Measurements from ENCODE around the gene FERMT3. TPM values are rescaled to one million over a fixed set of nuclear protein-coding genes. Genes with fewer than 3 reads are reported as not detected.

FERMT3 gene
- polyA plus RNA-seq, 1 of the 3 experiments (the other 2 are of a cell fraction): 1.4 TPM

DNA sequence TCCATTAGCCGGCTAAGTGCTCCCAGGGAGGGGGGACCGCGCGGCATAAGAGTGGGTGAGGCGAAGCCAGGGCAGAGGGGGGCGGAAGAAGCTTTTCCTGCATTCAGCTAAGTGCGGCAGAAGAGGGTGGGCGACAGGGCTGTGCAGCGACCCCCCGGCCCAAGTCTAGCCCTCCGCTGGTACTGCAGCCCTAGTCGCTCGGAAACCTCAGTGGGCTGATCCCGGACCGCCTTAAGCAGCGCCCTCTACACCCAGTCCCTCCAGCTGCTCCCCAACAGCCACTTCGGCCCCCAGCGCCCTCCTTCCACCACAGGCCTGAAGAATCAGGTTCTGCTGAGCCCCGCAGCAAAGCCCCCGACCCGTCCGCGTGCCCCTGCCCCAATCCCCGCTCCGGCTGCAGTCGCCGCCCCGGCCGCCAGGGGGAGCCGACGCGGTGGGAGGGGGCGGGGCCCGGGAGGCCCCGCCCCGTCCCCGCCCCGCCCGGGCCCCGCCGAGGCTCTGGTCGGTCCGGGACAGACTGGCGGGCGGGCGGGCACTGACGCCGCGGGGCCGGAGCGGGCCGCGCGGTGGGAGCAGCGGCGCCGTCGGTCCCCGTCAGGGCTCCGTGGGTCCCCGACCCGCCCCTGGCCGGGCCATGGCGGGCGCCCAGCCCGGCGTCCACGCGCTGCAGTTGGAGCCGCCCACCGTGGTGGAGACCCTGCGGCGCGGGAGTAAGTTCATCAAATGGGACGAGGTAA, 44.7 kb downstream of the FERMT3 start, which contains the start of gene PLCB3:
Gene PLCB3, plus strand, starts transcription at position 515 of the 737 bp plus-strand sequence. Its CDS starts 120 bp downstream, at position 635.
- Histone ChIP-seq H3F3A (replicated peaks; ENCODE audit: insufficient read depth) (peaks cover 8% of the 10 kb centered on the region), H3K79me2 (ENCODE audit: insufficient read depth) (peaks cover 32% of the 10 kb centered on the region), H3K4me2 (peak within 1 kb of the TSS; percentile 96), H3K9me2 (no peaks in the 10 kb centered on the region), H3K4me1 (ENCODE audit: control insufficient read depth in 1 of 2, insufficient read depth in 2 of 2, low read depth in 1 of 2, low read length in 1 of 2) (peaks cover 10 to 32% of the 10 kb centered on the region in 2 experiments; a peak in 2 of 4 replicates), H3K27ac (ENCODE audit: low read depth in 2 of 2, low read length in 1 of 2) (peak within 1 kb of the TSS; percentile 32 to 81), H3K9ac (peak within 1 kb of the TSS; percentile 82), H3K9me3 (no peaks in the 10 kb centered on the region), H3K4me3 (ENCODE audit: low read depth in 2 of 2, low read length in 1 of 2) (peak within 1 kb of the TSS; percentile 88 to 90), H4K20me1 (ENCODE audit: insufficient read depth) (peaks cover 14% of the 10 kb centered on the region), H3K27me3 (ENCODE audit: insufficient read depth) (no peaks in the 10 kb centered on the region), H3K36me3 (replicated peaks in 1 of 2; ENCODE audit: control insufficient read depth in 1 of 2, insufficient read depth in 2 of 2, low read length in 1 of 2) (peaks cover 4 to 18% of the 10 kb centered on the region in 2 experiments), H2AFZ (ENCODE audit: low read depth) (peak within 1 kb of the TSS; percentile 51; the same call in 1 of the 2 replicates)
- TF ChIP-seq, protein P1, sequence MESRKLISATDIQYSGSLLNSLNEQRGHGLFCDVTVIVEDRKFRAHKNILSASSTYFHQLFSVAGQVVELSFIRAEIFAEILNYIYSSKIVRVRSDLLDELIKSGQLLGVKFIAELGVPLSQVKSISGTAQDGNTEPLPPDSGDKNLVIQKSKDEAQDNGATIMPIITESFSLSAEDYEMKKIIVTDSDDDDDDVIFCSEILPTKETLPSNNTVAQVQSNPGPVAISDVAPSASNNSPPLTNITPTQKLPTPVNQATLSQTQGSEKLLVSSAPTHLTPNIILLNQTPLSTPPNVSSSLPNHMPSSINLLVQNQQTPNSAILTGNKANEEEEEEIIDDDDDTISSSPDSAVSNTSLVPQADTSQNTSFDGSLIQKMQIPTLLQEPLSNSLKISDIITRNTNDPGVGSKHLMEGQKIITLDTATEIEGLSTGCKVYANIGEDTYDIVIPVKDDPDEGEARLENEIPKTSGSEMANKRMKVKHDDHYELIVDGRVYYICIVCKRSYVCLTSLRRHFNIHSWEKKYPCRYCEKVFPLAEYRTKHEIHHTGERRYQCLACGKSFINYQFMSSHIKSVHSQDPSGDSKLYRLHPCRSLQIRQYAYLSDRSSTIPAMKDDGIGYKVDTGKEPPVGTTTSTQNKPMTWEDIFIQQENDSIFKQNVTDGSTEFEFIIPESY (IDR thresholded peaks at IDR 0.05; ENCODE audit: borderline replicate concordance, low read depth): no peak
- TF ChIP-seq MXI1 (IDR thresholded peaks at IDR 0.05; ENCODE audit: low read depth, low read length) (no peak), SMC3 (IDR thresholded peaks at IDR 0.05; ENCODE audit: low read depth, low read length) (peak; percentile 17)
- TF ChIP-seq, protein P2, sequence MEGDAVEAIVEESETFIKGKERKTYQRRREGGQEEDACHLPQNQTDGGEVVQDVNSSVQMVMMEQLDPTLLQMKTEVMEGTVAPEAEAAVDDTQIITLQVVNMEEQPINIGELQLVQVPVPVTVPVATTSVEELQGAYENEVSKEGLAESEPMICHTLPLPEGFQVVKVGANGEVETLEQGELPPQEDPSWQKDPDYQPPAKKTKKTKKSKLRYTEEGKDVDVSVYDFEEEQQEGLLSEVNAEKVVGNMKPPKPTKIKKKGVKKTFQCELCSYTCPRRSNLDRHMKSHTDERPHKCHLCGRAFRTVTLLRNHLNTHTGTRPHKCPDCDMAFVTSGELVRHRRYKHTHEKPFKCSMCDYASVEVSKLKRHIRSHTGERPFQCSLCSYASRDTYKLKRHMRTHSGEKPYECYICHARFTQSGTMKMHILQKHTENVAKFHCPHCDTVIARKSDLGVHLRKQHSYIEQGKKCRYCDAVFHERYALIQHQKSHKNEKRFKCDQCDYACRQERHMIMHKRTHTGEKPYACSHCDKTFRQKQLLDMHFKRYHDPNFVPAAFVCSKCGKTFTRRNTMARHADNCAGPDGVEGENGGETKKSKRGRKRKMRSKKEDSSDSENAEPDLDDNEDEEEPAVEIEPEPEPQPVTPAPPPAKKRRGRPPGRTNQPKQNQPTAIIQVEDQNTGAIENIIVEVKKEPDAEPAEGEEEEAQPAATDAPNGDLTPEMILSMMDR (IDR thresholded peaks at IDR 0.05): peak; percentile 68
- ChIA-PET CTCF (interaction anchor here (0.6 to 4.6 kb wide), 24 partner anchors 9 to 859 kb away, joined by 3 to 119 read pairs (median 6); partner anchors contain the start of genes BAD, COX8A, ESRRA and FKBP2), POLR2A (interaction anchor here (1.2 to 12.4 kb wide), 3 partner anchors 9 to 19 kb away, joined by 4 to 112 read pairs (median 34); no protein-coding TSS in a partner anchor)
- peak; percentile 96 for DNase-seq
- 0% methylated on average over 4 of the region's 75 CpGs for WGBS (ENCODE audit: low lambda C conversion rate)

DNA sequence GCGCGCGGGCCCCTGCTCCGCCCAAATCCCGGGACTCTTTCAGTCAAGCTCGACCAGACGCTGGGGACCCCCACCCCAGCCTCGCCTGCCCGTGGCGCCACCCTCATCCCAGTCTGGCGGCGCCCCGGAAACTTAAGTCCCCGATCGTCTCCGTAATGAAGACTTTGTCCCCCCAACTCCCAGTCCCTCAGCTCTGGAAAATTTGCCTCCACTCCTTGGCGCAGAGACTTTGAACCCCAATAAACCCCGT, 45.2 kb downstream of the FERMT3 start:
- ChIA-PET POLR2A (interaction anchor here (0.5 to 12.4 kb wide), 5 partner anchors 8 to 59 kb away, joined by 3 to 112 read pairs (median 4); no protein-coding TSS in a partner anchor), CTCF (interaction anchor here (0.6 to 4.6 kb wide), 22 partner anchors 9 to 1459 kb away, joined by 3 to 119 read pairs (median 6); partner anchors contain the start of genes BAD, COX8A, ESRRA and FKBP2)
- WGBS (ENCODE audit: low lambda C conversion rate): 8% methylated on average over 6 of the region's 18 CpGs
- Histone ChIP-seq H3K27me3 (ENCODE audit: insufficient read depth) (no peaks in the 10 kb centered on the region), H3K27ac (ENCODE audit: low read depth in 2 of 2, low read length in 1 of 2) (peak overlapping the region; percentile 32 to 70), H3K9me2 (no peaks in the 10 kb centered on the region), H3K9me3 (no peaks in the 10 kb centered on the region), H3K4me2 (peak overlapping the region; percentile 96), H3K79me2 (ENCODE audit: insufficient read depth) (peaks cover 30% of the 10 kb centered on the region), H3K4me1 (ENCODE audit: control insufficient read depth in 1 of 2, insufficient read depth in 2 of 2, low read depth in 1 of 2, low read length in 1 of 2) (peaks cover 10 to 32% of the 10 kb centered on the region in 2 experiments; a peak in 2 of 4 replicates), H3K9ac (peak overlapping the region; percentile 82), H2AFZ (ENCODE audit: low read depth) (0 out of 2 replicates have a peak overlapping the region, but pooled peaks have one; percentile 51), H3F3A (replicated peaks; ENCODE audit: insufficient read depth) (peaks cover 8% of the 10 kb centered on the region), H3K36me3 (replicated peaks in 1 of 2; ENCODE audit: control insufficient read depth in 1 of 2, insufficient read depth in 2 of 2, low read length in 1 of 2) (peaks cover 9 to 23% of the 10 kb centered on the region in 2 experiments), H4K20me1 (ENCODE audit: insufficient read depth) (peaks cover 14% of the 10 kb centered on the region), H3K4me3 (ENCODE audit: low read depth in 2 of 2, low read length in 1 of 2) (peak overlapping the region; percentile 88 to 90)
- no peak for DNase-seq
- TF ChIP-seq, protein P3, sequence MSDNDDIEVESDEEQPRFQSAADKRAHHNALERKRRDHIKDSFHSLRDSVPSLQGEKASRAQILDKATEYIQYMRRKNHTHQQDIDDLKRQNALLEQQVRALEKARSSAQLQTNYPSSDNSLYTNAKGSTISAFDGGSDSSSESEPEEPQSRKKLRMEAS (IDR thresholded peaks at IDR 0.05; ENCODE audit: low read depth): 0 out of 2 replicates have a peak, but pooled peaks have one; percentile 27
- TF ChIP-seq CHD2 (IDR thresholded peaks at IDR 0.05; ENCODE audit: low read length, partially characterized antibody): no peak
- TF ChIP-seq, protein P4, sequence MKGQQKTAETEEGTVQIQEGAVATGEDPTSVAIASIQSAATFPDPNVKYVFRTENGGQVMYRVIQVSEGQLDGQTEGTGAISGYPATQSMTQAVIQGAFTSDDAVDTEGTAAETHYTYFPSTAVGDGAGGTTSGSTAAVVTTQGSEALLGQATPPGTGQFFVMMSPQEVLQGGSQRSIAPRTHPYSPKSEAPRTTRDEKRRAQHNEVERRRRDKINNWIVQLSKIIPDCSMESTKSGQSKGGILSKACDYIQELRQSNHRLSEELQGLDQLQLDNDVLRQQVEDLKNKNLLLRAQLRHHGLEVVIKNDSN (IDR thresholded peaks at IDR 0.05; ENCODE audit: borderline replicate concordance, low read depth): no peak

Data from SK-N-SH (cell line).